ENCODE data around the gene VPS13C.
A peak's percentile ranks its signal among the peaks of the same experiment; 100 is the strongest.
"Not testable (repeated sequence)": the region's sequence is repeated elsewhere in the genome, so short reads cannot be mapped to it uniquely, and the experiment has no call there.

Gene VPS13C

DNA sequence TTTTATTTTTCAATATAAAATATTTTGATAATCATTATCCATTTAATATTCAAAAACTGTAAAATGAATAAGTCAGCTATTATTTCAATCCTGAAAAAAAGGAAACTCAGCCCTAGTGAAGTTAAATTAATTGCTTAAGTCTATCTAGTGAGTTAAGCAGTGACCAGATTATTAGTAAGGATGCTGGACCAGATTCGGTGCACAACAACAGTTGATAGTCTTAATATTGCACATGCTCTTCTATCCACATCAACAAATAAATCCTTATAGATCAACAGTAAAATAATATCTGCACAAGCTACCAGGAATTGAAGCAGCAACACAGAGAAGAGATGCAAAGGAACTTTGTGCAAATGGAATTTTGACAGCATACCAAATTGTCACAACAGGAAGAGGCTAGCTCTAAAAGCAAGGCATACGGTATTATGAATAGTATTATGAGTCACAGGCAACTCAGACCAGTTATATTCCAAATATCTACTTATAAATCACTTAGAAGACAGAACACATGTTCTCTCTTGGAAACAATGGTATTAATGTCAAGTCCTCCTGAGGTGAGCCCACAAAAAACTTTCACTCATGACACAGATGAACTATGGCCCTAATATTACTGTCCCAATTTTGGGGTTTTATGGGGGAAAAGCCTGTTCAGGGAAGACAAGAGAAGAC is 24.9 kb downstream of the VPS13C start:
- Mint-ChIP-seq H3K4me3 (no peak overlapping the region), H3K27me3 (no peaks in the 10 kb centered on the region), H3K36me3 (peaks cover 23% of the 10 kb centered on the region), H3K27ac (no peak overlapping the region), H3K4me1 (ENCODE audit: low read depth) (peaks cover 12% of the 10 kb centered on the region), H3K9me3 (ENCODE audit: low read depth) (peaks cover 5% of the 10 kb centered on the region)

DNA sequence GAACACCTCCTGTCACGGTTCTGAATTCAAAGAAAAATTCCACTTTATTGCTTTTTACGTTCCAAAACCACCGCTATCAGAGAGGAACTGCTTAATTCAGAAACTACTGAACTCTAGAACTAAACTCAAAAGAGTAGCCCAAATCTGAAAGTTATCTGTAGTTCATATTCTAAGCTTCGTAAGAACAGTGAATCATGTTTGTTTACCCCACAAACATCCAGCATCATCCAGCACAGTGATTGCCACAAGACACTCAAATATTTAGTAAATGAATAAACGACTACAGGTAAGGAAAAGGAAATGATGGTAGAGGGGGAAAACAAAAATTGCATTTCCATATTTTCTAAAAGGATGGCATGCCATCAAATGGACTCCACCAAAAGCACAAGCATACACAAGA is 32.3 kb downstream of the VPS13C start:
- Mint-ChIP-seq H3K9me3 (ENCODE audit: low read depth) (no peaks in the 10 kb centered on the region), H3K27me3 (no peaks in the 10 kb centered on the region), H3K4me3 (no peak overlapping the region), H3K4me1 (ENCODE audit: low read depth) (no peaks in the 10 kb centered on the region), H3K27ac (no peak overlapping the region), H3K36me3 (peaks cover 12% of the 10 kb centered on the region)

DNA sequence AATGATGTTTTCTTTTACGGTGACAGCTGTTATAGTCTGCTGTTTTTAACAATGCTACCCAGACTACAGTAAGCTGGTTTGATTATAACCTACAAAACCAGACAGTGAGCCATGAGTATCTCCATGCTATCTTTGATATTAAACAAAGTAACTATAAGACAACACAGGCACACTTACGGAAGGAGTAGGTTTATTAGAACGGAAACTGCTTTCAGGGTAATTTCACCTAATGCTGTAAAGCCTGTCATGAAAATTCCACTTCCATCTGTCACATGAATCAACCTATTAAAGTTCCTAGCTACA is 33.0 kb downstream of the VPS13C start:
- Mint-ChIP-seq H3K27me3 (no peaks in the 10 kb centered on the region), H3K4me3 (no peak overlapping the region), H3K36me3 (peaks cover 14% of the 10 kb centered on the region), H3K27ac (no peak overlapping the region), H3K4me1 (ENCODE audit: low read depth) (no peaks in the 10 kb centered on the region), H3K9me3 (ENCODE audit: low read depth) (no peaks in the 10 kb centered on the region)

- Mint-ChIP-seq H3K36me3 (peaks cover 20% of the 10 kb centered on the region), H3K27me3 (no peaks in the 10 kb centered on the region), H3K4me3 (no peak overlapping the region), H3K4me1 (ENCODE audit: low read depth) (no peaks in the 10 kb centered on the region), H3K27ac (no peak overlapping the region), H3K9me3 (ENCODE audit: low read depth) (no peaks in the 10 kb centered on the region)
These were observed 33.6 kb downstream of the VPS13C start for GRCh38 chr15:62026487-62027262.

DNA sequence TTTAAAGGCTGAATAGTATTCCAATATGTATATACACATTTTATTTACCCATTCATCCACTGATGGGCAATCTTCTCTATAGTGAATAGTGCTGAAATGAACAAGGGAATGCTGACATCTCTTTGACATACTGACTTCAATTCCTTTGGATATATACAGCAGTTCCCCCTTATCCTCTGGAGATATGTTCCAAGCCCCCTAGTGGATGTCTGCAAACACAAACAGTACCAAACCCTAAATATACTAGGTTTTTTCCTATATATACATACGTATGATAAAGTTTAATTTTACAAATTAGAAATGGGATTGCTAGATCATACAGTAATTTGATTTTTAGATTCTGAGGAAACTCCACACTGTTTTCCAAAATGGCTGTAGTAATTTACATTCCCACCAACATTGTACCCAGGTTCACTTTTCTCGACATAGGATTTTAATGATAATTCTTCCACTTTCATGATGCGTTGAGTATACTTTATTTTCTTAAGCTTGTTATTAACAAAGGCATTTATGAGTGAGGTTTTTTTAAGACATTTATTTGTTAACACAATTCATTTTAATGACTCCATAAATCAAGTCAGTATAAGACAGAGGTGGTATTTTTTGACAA is 38.2 kb downstream of the VPS13C start:
- Mint-ChIP-seq H3K4me1 (ENCODE audit: low read depth) (no peaks in the 10 kb centered on the region), H3K27me3 (no peaks in the 10 kb centered on the region), H3K9me3 (ENCODE audit: low read depth) (peaks cover 4% of the 10 kb centered on the region), H3K27ac (no peak overlapping the region), H3K36me3 (peaks cover 38% of the 10 kb centered on the region), H3K4me3 (no peak overlapping the region)

GRCh38 chr15:62020576-62021160 is 39.6 kb downstream of the VPS13C start:
- Mint-ChIP-seq H3K9me3 (ENCODE audit: low read depth) (peaks cover 7% of the 10 kb centered on the region), H3K4me1 (ENCODE audit: low read depth) (no peaks in the 10 kb centered on the region), H3K4me3 (no peak overlapping the region), H3K36me3 (peaks cover 38% of the 10 kb centered on the region), H3K27ac (no peak overlapping the region), H3K27me3 (no peaks in the 10 kb centered on the region)

DNA sequence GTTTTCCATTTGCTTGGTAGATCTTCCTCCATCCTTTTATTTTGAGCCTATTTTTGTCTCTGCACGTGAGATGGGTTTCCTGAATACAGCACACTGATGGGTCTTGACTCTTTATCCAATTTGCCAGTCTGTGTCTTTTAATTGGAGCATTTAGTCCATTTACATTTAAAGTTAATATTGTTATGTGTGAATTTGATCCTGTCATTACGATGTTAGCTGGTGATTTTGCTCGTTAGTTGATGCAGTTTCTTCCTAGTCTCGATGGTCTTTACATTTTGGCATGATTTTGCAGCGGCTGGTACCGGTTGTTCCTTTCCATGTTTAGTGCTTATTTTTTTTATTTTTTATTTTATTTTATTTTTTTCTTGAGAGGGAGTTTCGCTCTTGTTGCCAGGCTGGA is 54.9 kb downstream of the VPS13C start:
- H3K4me1 Mint-ChIP-seq (ENCODE audit: low read depth); H3K4me3 Mint-ChIP-seq; H3K27me3 Mint-ChIP-seq; H3K9me3 Mint-ChIP-seq (ENCODE audit: low read depth); H3K27ac Mint-ChIP-seq: not testable (repeated sequence)
- peaks cover 10% of the 10 kb centered on the region for H3K36me3 Mint-ChIP-seq

- Mint-ChIP-seq H3K27me3 (no peaks in the 10 kb centered on the region), H3K27ac (no peak overlapping the region), H3K9me3 (ENCODE audit: low read depth) (peaks cover 6% of the 10 kb centered on the region), H3K36me3 (peaks cover 18% of the 10 kb centered on the region), H3K4me1 (ENCODE audit: low read depth) (no peaks in the 10 kb centered on the region), H3K4me3 (no peak overlapping the region)
These were observed 62.5 kb downstream of the VPS13C start for GRCh38 chr15:61997786-61998185.

DNA sequence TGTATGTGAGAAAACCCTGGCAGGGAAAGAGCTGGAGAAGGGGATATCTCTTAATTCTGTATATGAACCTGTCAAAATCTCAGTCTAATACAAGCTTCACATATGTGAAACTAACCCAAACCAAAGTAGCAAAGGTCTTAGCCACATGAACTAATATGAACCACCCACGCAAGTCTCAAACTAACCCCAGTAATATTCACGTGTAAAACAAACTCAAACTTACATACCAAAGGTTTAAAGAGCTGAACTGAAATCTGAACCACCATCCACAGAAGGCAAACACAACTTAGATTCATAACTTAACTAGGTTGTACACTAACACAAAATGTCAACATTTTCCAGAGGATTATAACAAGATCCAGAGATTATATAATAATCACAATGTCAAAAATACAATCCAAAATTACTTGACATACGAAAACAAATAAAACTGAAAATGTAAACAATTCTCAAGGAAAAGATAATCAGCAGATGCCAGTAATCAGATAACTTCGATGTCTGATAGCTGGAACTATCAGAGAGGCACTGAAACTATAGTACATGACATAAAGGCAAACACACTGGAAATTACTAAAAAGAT is 64.1 kb downstream of the VPS13C start:
- H3K27me3 Mint-ChIP-seq = no peaks in the 10 kb centered on the region
- H3K4me3 Mint-ChIP-seq = no peak overlapping the region
- no peak overlapping the region for H3K27ac Mint-ChIP-seq
- peaks cover 18% of the 10 kb centered on the region for H3K36me3 Mint-ChIP-seq
- no peaks in the 10 kb centered on the region for H3K4me1 Mint-ChIP-seq (ENCODE audit: low read depth)
- peaks cover 6% of the 10 kb centered on the region for H3K9me3 Mint-ChIP-seq (ENCODE audit: low read depth)

GRCh38 chr15:61994216-61994615 is 66.0 kb downstream of the VPS13C start:
- no peak overlapping the region for H3K4me3 Mint-ChIP-seq
- H3K9me3 Mint-ChIP-seq (ENCODE audit: low read depth) = peaks cover 6% of the 10 kb centered on the region
- H3K27ac Mint-ChIP-seq = no peak overlapping the region
- no peaks in the 10 kb centered on the region for H3K27me3 Mint-ChIP-seq
- H3K4me1 Mint-ChIP-seq (ENCODE audit: low read depth) = no peaks in the 10 kb centered on the region
- peaks cover 26% of the 10 kb centered on the region for H3K36me3 Mint-ChIP-seq

GRCh38 chr15:61992518-61992917 is 67.7 kb downstream of the VPS13C start:
- Mint-ChIP-seq H3K4me1 (ENCODE audit: low read depth) (no peaks in the 10 kb centered on the region), H3K36me3 (peaks cover 38% of the 10 kb centered on the region), H3K9me3 (ENCODE audit: low read depth) (peaks cover 16% of the 10 kb centered on the region), H3K27ac (peak overlapping the region; percentile 62), H3K27me3 (no peaks in the 10 kb centered on the region), H3K4me3 (no peak overlapping the region)

DNA sequence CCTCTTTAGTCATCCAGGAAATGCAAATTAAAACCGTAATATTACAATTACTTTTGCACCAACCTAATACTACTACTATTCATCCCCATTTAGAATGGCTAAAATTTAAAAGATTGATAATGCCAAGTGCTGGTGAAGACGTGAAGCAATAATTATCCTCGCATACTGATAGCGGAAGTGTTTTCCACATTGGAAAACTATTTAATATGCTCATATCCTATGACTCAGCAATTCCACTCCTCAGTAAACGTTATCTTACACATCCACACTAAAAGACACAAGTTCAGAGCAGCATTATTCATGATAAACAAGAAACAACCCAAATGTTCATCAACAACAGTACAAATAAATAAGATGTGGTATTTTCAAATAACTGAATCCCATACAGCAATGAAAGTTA is 70.6 kb downstream of the VPS13C start:
- no peaks in the 10 kb centered on the region for H3K4me1 Mint-ChIP-seq (ENCODE audit: low read depth)
- H3K27ac Mint-ChIP-seq = no peak overlapping the region
- H3K4me3 Mint-ChIP-seq = no peak overlapping the region
- no peaks in the 10 kb centered on the region for H3K27me3 Mint-ChIP-seq
- H3K9me3 Mint-ChIP-seq (ENCODE audit: low read depth) = peaks cover 11% of the 10 kb centered on the region
- peaks cover 32% of the 10 kb centered on the region for H3K36me3 Mint-ChIP-seq

DNA sequence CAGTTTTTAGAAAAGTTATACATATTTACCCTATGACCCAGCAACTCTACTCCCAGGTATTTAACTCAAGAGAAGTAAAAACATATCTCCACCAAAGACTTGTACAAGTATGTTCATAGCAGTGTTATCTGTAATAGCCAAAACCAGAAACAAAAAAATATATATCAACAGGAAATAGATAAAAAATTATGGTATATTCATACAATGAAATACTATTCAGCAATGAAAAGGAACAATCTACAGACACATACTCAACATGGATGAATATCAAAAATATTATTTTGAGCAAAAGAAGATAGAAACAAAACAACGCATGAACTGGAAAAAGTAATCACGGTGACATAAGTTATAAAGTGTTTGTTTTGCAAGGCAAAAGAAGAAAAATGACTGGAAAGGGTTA is 72.4 kb downstream of the VPS13C start:
- peaks cover 11% of the 10 kb centered on the region for H3K9me3 Mint-ChIP-seq (ENCODE audit: low read depth)
- H3K4me1 Mint-ChIP-seq (ENCODE audit: low read depth) = no peaks in the 10 kb centered on the region
- H3K4me3 Mint-ChIP-seq = no peak overlapping the region
- peaks cover 37% of the 10 kb centered on the region for H3K36me3 Mint-ChIP-seq
- H3K27ac Mint-ChIP-seq = no peak overlapping the region
- H3K27me3 Mint-ChIP-seq = no peaks in the 10 kb centered on the region

DNA sequence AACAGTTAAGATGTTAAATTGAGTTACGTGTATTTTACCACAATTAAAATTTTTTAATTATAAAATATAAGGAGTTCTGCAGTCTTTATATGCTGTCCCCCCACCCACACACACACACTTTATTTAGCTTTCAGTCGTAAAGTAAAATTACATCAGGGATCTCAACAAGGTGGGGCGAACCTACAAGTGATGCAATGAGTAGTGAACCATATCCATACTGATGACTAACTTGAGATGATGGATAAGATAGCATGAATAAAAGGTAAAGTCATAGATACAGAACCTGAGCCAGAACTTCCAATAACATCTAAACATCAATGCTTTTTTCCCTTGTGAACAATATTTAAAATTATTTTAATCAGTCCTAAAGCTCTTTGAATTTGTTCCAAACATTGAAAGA is 77.2 kb downstream of the VPS13C start:
- Mint-ChIP-seq H3K9me3 (ENCODE audit: low read depth) (peaks cover 5% of the 10 kb centered on the region), H3K27ac (peak overlapping the region; percentile 41), H3K4me3 (no peak overlapping the region), H3K27me3 (no peaks in the 10 kb centered on the region), H3K4me1 (ENCODE audit: low read depth) (no peaks in the 10 kb centered on the region), H3K36me3 (peaks cover 30% of the 10 kb centered on the region)

- H3K27me3 Mint-ChIP-seq = no peaks in the 10 kb centered on the region
- H3K9me3 Mint-ChIP-seq (ENCODE audit: low read depth) = no peaks in the 10 kb centered on the region
- peaks cover 20% of the 10 kb centered on the region for H3K36me3 Mint-ChIP-seq
- H3K27ac Mint-ChIP-seq = no peak overlapping the region
- no peak overlapping the region for H3K4me3 Mint-ChIP-seq
- peaks cover 14% of the 10 kb centered on the region for H3K4me1 Mint-ChIP-seq (ENCODE audit: low read depth)
These were observed 82.0 kb downstream of the VPS13C start for GRCh38 chr15:61978225-61978624.

Measured in activated naive CD8-positive, alpha-beta T cell (primary cell).